Measurements from ENCODE around the gene FAM186B. TPM values are rescaled to one million over a fixed set of nuclear protein-coding genes. Genes with fewer than 3 reads are reported as not detected.
A peak's percentile ranks its signal among the peaks of the same experiment; 100 is the strongest.

Gene FAM186B
- total RNA-seq, 4 donors from 2014 or later = 0.35 to 1.0 TPM; not detected in 2

DNA sequence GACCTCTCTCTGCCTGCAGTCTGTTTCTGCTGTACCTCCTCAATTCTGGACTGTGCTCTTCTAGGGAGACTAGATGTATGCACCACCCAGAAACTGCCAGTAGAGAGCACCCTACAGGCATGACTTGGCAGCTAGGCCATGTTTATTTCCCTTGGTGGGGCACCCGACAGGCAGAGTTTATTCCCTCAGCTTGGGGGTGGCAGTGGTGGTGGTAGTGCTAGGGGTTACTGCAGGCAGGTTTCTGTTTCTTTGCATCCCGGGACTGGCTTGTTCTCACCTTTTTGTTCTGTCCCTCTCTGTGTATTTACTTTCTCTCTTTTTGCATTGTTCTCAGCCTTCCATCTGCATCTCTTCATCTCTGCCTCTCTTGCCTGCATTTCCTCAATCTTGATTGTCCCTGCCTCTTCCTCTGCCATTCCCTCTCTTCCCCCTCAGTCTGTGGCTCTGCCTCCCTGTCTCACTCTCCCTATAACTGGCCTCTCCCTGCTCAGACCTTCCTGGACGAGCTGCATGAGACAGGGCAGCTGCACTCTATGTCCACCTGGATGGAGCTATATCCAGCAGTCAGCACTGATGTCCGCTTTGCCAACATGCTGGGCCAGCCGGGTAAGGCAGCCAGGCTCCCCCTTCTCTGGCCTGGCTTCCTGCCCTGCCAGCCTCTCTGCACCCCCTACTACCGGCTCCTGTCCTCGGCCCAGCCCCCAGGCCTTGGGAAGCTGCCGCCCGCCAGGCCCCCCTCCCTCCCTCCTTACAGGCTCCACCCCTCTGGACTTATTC, 31.7 kb upstream of the FAM186B start:
- TF ChIP-seq POLR2A (IDR thresholded peaks at IDR 0.05) (no peak), CTCF (IDR thresholded peaks at IDR 0.05) (peak; percentile 30 to 70 (median 56))
- Histone ChIP-seq H3K27ac (no peak overlapping the region), H3K9me3 (no peaks in the 10 kb centered on the region), H3K4me1 (peaks cover 0 to 8% (median 0%) of the 10 kb centered on the region in 4 donors), H3K4me3 (no peak overlapping the region), H3K36me3 (peaks cover 0 to 2% (median 0%) of the 10 kb centered on the region in 3 donors), H3K27me3 (no peaks in the 10 kb centered on the region)
- DNase-seq = peak in 2 of 3 donors; percentile 46 to 79

GRCh38 chr12:49636574-49636973, 31.1 kb upstream of the FAM186B start:
- DNase-seq = peak in 1 of 3 donors; percentile 44
- no peak overlapping the region for H3K27ac ChIP-seq
- no peak for TF ChIP-seq CTCF (IDR thresholded peaks at IDR 0.05)
- TF ChIP-seq POLR2A (IDR thresholded peaks at IDR 0.05) = no peak
- no peaks in the 10 kb centered on the region for H3K36me3 ChIP-seq
- H3K27me3 ChIP-seq = no peaks in the 10 kb centered on the region
- H3K4me1 ChIP-seq = peaks cover 0 to 8% (median 0%) of the 10 kb centered on the region in 4 donors
- no peak overlapping the region for H3K4me3 ChIP-seq
- no peaks in the 10 kb centered on the region for H3K9me3 ChIP-seq

GRCh38 chr12:49635656-49636055, 30.2 kb upstream of the FAM186B start:
- H3K9me3 ChIP-seq = no peaks in the 10 kb centered on the region
- H3K4me3 ChIP-seq = no peak overlapping the region
- H3K27me3 ChIP-seq = no peaks in the 10 kb centered on the region
- H3K27ac ChIP-seq = no peak overlapping the region
- peak in 1 of 3 donors; percentile 47 for DNase-seq
- TF ChIP-seq CTCF (IDR thresholded peaks at IDR 0.05) (no peak), POLR2A (IDR thresholded peaks at IDR 0.05) (no peak)
- peaks cover 0 to 8% (median 0%) of the 10 kb centered on the region in 4 donors for H3K4me1 ChIP-seq
- H3K36me3 ChIP-seq = no peaks in the 10 kb centered on the region

GRCh38 chr12:49635036-49635435, 29.6 kb upstream of the FAM186B start:
- Histone ChIP-seq H3K36me3 (no peaks in the 10 kb centered on the region), H3K4me3 (no peak overlapping the region), H3K27me3 (no peaks in the 10 kb centered on the region), H3K9me3 (no peaks in the 10 kb centered on the region), H3K27ac (no peak overlapping the region), H3K4me1 (peaks cover 0 to 8% (median 0%) of the 10 kb centered on the region in 4 donors)
- TF ChIP-seq CTCF (IDR thresholded peaks at IDR 0.05) = no peak
- no peak for TF ChIP-seq POLR2A (IDR thresholded peaks at IDR 0.05)
- DNase-seq = peak in 1 of 3 donors; percentile 42

GRCh38 chr12:49633703-49634345, 28.4 kb upstream of the FAM186B start:
- Histone ChIP-seq H3K27ac (no peak overlapping the region), H3K9me3 (no peaks in the 10 kb centered on the region), H3K36me3 (no peaks in the 10 kb centered on the region), H3K27me3 (no peaks in the 10 kb centered on the region), H3K4me1 (peaks cover 0 to 8% (median 0%) of the 10 kb centered on the region in 4 donors), H3K4me3 (no peak overlapping the region)
- TF ChIP-seq POLR2A (IDR thresholded peaks at IDR 0.05) = no peak
- TF ChIP-seq CTCF (IDR thresholded peaks at IDR 0.05) = no peak
- peak in 1 of 3 donors; percentile 39 for DNase-seq

All from Peyer's patch (tissue), 4 donors.